ENCODE measurements around the gene SEMA5A.
"Not testable (repeated sequence)": the region's sequence is repeated elsewhere in the genome, so short reads cannot be mapped to it uniquely, and the experiment has no call there.

SEMA5A gene

DNA sequence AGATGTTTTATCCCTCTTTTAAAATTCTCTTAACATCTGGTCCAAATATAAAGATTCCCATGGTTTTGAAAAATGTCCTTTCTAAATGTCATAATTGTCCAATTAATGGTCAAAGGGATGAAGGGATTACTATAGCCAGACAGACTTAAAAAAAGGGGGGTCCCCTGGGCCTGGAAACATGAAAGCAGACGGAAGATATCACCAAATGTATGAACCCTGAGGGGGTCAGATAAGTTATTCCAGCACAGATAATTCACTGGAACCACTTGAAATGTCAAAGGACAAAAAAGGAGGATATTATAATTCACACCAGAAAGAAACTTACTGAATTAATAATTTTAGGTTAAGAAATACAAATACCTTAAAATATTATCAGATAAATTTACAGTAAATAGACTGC is 155.8 kb downstream of the SEMA5A start:
- no peak for DNase-seq

DNA sequence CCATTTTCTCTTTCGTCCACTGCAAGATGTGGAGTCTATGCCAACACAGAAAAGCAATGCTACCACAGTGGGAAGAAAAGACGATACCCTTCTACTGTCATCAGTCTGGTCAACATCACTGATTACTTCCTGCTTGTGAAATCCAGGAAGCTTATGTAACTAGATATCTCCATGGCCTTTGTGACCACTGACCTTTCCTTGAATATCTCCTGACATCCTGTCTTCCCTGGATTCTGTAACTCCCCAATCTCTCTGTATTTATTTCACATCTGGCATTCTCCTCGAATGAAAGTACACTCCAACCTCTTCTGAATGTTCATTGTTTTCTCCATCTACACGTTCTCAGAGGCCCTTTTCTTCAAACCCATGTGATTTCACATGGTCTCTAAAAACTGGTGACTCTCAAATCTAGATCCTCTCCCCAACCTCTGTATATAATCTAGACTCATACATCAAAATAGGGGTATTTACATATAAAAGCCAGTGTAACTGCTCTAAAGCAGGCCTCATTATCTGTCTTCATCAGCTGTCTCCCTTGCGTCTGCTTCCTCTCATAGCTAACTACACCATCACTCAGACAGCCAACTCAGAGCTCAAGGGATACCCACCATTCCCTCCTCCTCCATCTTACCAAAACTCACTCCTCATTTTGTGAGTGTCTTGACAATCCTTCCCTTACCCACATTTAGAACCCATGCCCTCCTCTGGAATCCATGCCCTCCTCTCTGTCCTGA is 156.8 kb downstream of the SEMA5A start:
- DNase-seq: no peak

DNA sequence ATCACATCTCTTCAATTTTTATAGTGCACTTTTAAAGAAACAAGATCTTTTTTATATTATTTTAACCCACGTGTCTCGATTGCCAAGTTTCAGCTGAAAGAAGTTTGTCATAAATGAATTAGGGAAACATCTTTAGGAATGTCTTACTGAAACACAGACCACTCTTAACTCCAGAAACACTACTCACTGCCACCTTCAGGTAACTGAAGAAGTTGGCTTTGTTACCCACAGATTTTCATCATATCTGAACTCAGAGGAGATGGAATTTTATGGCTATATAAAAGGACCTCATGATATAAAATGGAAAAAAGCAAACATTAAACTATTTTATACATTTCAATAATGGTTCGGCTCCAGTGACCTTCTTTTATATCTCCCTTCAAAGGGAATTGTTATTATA is 158.0 kb downstream of the SEMA5A start:
- no peak for DNase-seq

- DNase-seq: no peak
Measured at GRCh38 chr5:9386945-9387344, 158.9 kb downstream of the SEMA5A start.

GRCh38 chr5:9382522-9382921 is 163.4 kb downstream of the SEMA5A start:
- no peak for DNase-seq

DNA sequence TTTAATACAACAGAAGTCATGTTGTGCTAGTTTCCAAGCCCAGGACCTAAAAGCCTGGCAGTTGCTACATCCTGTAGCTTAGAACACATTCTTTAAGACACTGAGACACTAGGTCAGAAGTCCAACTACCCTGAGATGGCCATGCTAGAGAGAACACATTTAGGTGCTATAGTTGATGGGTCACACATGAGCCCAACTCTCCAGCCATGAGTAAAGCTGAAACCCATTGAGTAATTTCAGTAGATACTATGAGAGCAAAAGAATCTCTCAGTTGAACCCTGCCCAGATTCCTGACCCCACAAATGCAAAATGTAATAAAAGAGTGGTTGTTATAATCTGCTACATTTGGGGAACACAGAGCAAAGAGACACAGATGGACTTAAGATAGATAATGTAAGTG is 164.4 kb downstream of the SEMA5A start:
- DNase-seq: no peak

- DNase-seq: no peak
Measured at GRCh38 chr5:9380109-9380508, 165.8 kb downstream of the SEMA5A start.

DNA sequence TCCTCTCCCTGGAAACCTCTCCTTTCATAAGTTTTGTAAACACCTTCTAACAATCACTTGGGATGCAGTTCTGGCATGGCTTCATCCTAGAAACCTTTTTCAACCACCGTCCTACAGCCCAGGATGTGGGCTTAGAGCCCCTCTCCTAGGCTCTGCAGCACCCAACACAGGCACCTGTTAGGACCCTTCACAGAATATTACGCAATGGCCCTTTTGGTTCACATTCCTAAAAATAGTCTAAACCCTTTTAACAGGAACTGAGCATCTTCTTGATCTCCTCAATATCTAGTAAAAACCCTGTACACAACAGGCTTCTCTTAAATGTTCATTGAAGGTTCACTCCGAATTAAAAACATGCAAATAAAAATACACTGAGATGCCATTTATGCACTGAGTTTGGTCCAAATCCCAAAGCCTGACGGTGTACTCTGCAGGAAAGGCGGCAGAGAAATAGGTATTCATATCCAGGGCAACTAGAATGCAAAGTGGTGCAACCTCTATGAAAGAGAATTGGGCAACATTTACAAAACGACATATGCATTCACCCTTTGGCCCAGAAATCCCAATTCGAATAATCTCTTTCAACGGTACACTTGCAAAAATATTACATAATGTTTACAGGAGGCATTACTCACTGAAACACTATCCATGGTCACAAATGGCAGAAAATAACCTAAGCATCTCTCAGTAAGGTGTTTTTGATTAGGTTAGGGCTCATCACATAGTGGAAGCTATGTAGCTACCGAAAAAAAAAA is 169.3 kb downstream of the SEMA5A start:
- no peak for DNase-seq

- DNase-seq: no peak
Measured at GRCh38 chr5:9375756-9376155, 170.1 kb downstream of the SEMA5A start.

DNA sequence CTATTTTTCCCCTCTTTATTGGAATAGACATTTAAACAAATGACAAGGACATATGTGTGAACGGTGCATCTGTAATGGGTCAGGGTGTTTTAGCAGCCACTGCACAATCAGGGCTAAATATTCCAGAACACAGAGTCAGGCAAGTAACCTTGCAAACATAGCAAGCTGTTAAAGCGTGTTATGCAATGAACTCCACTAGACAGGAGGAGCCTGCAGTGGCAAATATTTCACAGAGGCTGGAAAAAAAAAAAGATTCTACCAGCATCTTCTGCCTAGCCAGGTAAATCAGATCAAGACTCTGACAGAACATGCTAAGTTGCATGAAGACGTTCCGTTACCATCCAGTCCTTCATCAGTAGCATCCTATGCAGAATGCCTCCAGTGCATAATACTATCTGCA is 171.8 kb downstream of the SEMA5A start:
- DNase-seq: no peak

DNA sequence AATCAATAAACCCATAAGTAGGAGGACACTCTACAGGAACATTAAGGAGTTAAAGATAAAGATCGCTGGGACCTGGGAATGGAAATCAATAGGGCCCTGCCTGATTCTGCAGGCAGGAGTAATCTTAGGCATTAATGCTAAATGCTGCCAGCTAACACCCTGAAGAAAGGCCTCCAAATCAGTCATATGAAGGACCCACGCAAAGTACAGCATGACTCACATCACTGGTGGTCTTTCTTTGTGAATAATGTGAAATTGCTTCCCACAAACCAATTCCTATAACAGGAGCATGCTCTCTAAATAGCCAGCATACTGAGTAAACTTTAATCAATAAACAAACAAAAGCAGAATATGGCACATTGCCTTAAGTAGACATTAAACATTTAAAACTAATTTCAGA is 172.3 kb downstream of the SEMA5A start:
- DNase-seq: no peak

- DNase-seq: no peak
Measured at GRCh38 chr5:9370256-9370655, 175.6 kb downstream of the SEMA5A start.

DNA sequence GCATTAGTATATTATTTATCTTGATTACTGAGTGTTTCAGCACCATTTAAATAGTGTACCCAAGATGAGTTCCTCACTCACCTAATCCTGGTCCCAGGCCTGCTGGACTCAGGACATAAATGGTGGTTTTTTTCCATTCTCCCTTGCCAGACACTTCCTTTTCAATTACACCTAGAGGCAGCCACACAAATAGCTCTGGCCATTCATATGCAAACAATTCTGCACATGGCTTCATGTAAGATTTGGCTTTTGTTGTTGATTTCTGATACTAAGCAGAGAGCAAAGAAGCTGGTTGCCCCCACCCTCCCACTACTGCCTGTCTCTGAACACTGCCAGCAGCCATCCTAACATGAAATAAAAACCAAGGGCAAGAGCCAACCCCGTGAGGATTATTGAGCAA is 180.4 kb downstream of the SEMA5A start:
- no peak for DNase-seq

DNA sequence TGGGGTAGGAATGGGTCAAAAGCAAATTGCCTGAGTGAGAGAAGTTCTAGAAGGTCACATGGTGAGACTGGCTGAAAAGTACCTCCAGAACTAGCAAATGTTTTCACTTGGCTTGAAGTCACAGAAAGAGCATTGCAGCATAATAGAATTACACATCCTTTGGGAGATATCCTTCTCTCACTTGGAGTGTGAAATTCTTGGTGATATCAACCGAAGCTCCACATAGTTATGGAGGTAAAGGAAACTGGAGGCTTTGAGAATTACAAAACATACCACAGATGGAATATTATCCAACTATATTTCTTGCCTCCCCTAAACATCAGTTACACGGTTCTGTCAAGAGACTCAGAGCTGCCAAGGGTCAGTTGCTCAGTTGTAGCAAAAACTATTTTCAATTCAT is 182.4 kb downstream of the SEMA5A start:
- DNase-seq: no peak

GRCh38 chr5:9363026-9363425 is 182.8 kb downstream of the SEMA5A start:
- DNase-seq: no peak

DNA sequence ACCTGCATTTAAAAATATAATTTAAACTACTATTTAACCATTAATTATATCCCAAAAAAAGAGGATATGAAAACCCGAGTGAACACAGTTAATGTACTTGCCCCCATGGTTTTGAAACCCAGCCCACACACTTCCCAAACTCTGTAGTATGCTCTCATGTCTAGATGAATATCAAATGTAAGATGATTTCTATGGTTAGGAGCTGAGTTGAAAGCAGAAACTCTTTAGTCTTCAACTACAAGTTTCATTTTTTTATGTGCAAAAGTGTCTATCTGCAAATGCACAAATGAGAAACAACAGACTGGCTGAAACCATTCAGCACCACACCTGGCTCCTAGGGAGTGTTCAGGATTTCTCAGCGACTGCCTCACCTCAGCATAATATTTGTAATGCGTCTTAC is 183.3 kb downstream of the SEMA5A start:
- no peak for DNase-seq

GRCh38 chr5:9361835-9362234 is 184.0 kb downstream of the SEMA5A start:
- peak; percentile 1 to 13 for DNase-seq

GRCh38 chr5:9358961-9359685 is 186.8 kb downstream of the SEMA5A start:
- DNase-seq: no peak

GRCh38 chr5:9356351-9356825 is 189.5 kb downstream of the SEMA5A start:
- no peak for DNase-seq

DNA sequence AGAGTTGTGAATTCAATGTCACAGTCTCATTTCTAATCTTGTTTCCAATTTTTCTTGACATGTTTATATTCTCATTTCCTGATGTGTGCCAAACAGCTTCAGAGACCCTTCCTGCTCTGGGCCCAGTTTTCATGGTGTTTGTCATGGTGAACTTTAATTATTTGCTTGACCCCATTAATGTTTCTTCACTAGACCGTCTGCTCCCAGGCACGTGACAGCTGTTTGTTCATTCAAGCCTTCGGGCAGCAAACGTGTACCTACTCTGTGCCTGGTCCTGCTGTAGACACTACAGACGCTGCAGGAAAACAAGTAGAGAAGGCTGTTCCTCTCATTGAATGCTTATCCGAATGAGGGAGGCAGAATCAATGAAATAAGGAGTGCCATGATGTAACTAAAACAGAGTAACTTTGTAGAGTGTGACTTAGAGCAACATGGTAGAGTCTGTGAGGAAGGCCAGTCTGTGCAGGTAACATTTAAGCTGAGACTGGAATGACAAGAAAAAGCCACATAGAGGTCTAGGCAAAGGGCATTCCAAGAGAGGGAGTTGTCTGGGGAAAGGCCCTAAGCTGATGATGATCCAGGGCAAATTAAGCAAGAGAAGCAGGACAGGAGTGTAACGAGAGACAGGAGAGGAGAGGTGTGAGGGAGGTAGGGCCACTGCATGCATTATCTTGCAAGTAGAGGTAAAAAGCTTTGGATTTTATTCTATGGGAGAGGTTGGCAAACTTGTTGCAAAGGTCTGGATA is 191.4 kb downstream of the SEMA5A start:
- DNase-seq: no peak

DNA sequence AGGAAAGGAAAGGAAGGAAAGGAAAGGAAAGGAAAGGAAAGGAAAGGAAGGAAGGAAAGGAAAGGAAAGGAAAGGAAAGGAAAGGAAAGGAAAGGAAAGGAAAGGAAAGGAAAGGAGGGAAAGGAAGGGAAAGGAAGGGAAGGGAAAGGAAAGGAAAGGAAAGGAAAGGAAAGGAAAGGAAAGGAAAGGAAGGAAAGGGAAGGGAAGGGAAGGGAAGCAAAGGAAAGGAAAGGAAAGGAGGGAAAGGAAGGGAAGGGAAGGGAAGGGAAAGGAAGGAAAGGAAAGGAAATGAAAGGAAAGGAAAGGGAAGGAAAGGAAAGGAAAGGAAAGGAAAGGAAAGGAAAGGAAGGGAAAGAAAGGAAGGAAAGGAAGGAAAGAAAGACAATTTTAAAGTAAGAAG is 192.8 kb downstream of the SEMA5A start:
- DNase-seq: not testable (repeated sequence)

- DNase-seq: no peak
Measured at GRCh38 chr5:9351546-9351945, 194.3 kb downstream of the SEMA5A start.

- no peak for DNase-seq
Measured at GRCh38 chr5:9350301-9350797, 195.5 kb downstream of the SEMA5A start.

All from activated CD4-positive, alpha-beta T cell treated with anti-CD3 and anti-CD28 coated beads, Interleukin-2, amount 50 U/mL, for 4 hours (primary cell).